Fibroblast of upper back skin (primary cell): Measurements from ENCODE around the gene ARMC6.
A peak's percentile ranks its signal among the peaks of the same experiment; 100 is the strongest.

Experiments
- DNase-seq: peaks from one replicate; pipeline ENCODE4 v3.0.0-alpha.2; 2013

ARMC6 gene

GRCh38 chr19:19033426-19034203, at the start of gene ARMC6, which contains the start of gene SUGP2:
Gene ARMC6 (plus strand): TSS chr19:19033603. CDS start chr19:19034210, 607 bp downstream.
Gene SUGP2 (minus strand): TSS chr19:19033517. CDS start chr19:19031071, 2,446 bp downstream.
- peak; percentile 81 for DNase-seq

GRCh38 chr19:18984251-18984650, 49.2 kb upstream of the ARMC6 start:
- no peak for DNase-seq

GRCh38 chr19:18985257-18985656, 48.1 kb upstream of the ARMC6 start:
- DNase-seq = no peak

DNA sequence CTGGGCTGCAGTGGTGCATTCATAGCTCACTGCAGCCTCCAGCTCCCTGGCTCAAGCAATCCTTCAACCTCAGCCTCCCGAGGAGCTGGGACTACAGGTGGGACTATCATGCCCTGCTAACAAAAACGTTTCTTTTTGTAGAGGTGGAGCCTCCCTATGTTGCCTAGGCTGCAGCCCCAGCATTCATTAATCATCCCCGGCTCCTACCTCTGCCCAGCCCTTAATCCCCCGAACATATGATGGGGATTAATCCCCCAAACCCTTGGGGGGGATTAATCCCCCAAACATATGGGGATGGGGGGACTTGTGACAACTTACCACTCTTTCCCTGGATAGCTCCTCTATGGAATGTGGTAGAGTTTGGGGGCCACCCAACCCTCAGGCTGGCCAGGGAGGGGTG, 45.9 kb upstream of the ARMC6 start:
- DNase-seq = no peak

- DNase-seq = no peak
Measured at GRCh38 chr19:18989316-18989715, 44.1 kb upstream of the ARMC6 start.

DNA sequence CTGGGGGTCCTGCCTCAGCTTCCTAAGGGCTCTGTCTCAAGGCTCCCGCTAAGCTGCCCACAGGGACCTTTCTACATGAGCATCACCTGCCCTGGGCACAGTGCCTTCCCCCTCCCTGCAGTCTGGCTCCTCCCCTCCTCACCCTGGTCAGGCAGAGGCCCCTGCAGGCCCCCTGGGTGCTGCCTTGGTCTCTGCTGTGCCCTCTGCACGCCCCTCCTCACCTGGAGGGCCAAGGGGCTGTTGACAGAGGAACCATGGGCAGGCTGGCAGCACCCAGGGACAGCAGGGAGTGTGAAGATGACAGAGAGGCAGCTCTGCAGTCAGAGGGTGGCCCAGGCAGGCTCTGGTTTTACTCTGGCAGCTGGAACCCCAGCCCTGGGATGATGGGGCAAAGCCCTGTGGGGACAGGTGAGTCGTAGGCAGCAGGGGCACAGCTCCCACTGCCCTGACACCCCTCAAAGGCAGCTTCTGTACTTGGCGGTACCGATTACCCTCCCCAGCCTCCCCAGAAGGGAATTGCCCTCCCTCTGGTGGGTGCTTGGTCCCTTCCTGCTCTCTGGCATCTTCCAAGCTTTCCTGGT, 43.2 kb upstream of the ARMC6 start:
- no peak for DNase-seq

DNA sequence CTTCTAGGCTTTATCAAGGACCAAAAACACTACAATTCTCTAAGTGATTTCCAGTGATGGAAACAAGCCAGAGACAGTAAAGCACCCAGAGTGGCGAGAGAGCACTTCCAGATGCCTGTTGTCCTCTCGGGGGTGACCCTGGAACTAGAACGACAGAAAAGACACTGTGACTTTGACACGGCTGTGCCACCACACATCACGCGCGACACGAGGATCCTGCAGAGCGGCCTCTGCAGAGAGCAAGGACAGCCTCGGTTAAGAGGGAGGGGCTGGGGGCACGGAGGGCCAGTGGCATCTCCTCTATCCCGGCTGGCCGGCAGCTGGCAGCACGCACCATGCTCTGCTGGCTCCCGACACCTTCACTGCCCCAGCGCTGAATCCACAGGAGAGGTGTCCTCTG, 42.4 kb upstream of the ARMC6 start:
- no peak for DNase-seq

DNA sequence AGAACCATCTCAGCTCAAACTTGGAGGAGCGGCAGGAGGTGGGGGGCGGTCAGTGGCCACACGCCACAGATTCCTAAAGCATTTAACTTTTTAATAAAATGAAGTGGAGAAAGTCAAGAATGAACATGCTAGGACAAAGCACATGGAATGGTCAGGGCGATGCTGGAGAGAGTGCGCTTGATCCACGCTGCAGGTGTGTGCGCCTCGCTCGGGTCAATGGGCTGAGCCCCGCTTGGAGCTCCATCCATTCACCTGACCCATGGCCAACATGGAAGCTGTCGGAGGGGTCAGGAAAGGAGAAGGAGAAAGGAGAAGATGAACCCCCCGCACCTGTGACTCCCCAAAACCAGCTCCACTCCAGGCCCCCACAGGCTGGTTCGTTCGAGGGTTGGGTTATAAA, 41.9 kb upstream of the ARMC6 start:
- no peak for DNase-seq

DNA sequence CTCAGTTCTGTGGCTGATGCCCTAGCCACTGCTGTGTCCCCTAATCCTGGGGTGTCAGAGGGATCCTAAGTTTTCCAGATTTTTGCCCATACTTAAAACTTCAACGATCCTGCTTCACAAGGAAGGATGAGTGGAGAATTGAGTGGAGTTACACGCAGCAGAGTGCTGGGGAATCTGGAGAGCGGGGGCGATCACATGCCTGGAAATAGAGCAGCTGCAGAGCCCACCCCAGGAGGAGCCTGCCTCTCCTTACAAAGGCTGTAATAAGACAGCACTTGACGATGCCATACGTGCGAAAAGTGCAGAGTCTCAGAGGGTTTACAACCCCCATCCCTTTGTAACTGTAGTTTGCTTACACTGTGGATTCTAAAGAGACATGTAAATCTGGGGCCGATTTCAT, 40.7 kb upstream of the ARMC6 start:
- no peak for DNase-seq

GRCh38 chr19:18993115-18993514, 40.3 kb upstream of the ARMC6 start:
- DNase-seq = no peak

GRCh38 chr19:18995804-18996241, 37.6 kb upstream of the ARMC6 start:
- DNase-seq = peak; percentile 76

DNA sequence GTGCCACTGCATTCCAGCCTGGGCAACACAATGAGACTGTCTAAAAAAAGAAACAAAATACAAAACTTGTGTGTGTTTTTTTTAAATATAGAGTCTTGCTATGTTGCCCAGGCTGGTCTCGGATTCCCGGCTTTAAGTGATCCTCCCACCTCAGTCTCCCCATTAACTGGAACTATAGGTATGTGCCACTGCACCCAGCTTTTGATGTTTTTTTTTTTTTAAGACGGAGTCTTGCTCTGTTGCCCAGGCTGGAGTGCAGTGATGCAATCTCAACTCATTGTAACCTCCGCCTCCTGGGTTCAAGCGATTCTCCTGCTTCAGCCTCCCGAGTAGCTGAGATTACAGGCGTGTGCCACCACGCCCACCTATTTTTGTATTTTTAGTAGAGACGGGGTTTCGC, 37.1 kb upstream of the ARMC6 start:
- DNase-seq = no peak

GRCh38 chr19:18996796-18997394, 36.5 kb upstream of the ARMC6 start:
- DNase-seq = no peak

GRCh38 chr19:18998276-18998675, 35.1 kb upstream of the ARMC6 start:
- no peak for DNase-seq

- DNase-seq = peak; percentile 10
Measured at GRCh38 chr19:18999016-18999758, 34.2 kb upstream of the ARMC6 start.

GRCh38 chr19:18999896-19000620, 33.3 kb upstream of the ARMC6 start:
- no peak for DNase-seq

DNA sequence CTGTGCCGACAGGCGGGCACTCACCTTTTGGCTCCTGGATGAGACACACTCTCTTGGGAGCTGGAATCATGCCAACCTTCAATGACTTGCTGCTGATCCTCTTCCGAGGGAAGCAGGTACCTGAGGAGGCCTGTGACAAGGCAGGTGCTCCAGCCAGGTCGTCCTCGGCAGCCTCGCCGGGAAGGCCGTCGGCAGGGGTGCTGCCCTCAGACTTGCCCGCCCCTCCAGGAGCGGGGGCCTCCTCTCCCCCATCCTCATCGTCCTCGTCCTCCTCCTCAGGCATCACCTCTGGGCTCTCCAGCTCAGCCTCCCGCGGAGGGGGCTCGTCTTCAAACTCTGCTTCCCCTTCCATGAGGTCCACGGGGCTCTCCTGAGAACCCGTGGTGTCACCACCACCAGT, 29.3 kb upstream of the ARMC6 start:
- DNase-seq = no peak

DNA sequence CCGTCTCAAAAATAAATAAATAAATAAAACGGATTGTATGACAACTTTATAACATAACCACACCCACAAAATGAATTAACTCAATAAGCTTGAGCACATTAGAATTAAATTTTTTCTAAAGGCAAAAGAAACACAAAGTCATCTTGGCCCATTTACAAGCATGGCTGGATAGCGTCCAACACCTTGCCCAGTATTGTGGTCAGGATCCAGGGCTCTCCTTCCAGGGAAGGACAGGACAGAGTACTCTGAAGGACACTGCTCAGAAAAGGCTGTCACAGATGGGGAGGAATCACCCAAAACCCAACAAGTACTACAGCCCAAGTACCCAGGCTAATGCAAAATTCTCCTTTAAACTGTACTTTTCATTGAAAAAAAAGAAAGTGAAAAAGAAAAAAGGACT, 27.2 kb upstream of the ARMC6 start:
- no peak for DNase-seq

GRCh38 chr19:19009951-19010350, 23.5 kb upstream of the ARMC6 start:
- no peak for DNase-seq

GRCh38 chr19:19010551-19010950, 22.9 kb upstream of the ARMC6 start:
- DNase-seq = no peak

DNA sequence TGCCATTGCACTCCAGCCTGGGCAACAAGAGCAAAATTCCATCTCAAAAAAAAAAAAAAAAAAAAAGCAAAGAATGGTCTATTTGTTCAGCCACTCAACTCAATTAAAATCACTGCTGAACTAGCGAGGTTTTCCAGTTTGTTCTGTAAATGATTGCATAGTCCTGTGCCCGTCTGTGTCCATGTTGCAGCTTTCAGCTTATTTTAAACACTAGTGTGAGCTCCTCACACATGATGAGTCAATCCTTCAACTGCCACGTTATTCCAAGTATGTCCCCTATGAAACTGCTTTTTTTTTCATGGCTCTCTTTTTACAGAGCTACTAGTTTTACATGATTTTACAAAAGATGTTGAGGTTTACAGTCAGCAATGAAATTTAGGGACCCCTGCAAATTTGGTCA, 12.3 kb upstream of the ARMC6 start:
- peak; percentile 55 for DNase-seq

DNA sequence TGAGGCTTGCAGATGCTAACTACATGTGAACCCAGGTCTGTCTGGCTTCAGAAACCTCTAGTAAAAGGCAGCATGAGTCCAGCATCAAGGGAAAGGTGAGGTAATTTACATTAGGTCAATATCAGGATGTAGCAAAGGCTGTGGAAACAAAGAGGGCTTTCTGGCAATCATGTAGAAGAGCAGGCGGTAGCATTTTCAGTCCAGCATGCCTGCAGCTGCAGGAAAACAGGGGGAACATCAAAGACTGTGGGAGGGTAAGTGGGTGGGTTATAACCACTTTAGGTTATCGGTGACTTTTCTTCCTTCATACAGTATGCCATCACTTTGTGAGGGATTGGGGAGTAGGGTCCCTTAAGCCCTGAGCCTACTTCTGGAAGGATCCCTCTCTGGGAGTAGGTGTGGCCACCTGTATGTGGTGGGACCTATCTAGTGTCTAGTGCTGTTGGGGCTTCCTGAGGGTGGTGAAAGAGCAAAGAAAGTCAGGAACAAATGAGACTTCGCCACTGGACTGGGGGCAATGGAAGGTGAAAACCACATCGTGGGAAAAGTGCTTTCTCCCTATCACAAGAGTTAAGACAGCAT, 10.9 kb upstream of the ARMC6 start:
- DNase-seq = no peak
